Omental fat pad (tissue), 4 donors: ENCODE measurements around the gene KRT15. TPM values are rescaled to one million over a fixed set of nuclear protein-coding genes. Genes with fewer than 3 reads are reported as not detected.

Experiments used
- ATAC-seq: fragments of 150-250 bp; one replicate; pipeline ENCODE4 v1.9.1; 2016; ENCODE audit warnings: mild to moderate bottlenecking, moderate library complexity; ENCODE audit not compliant: low FRiP score
- DNase-seq: peaks from one replicate; pipeline ENCODE4 v3.0.0-alpha.2; 2019; ENCODE audit warnings: low spot score
- total RNA-seq, 4 donors: library from RNA; depleted of rRNA; stranded (reverse); fragments of >200 nt; gene quantifications; one replicate each; pipeline ENCODE4 v1.1.0, GENCODE V29; 2016
- TF ChIP-seq, protein P1 (sequence below), 3 donors: fragments of 450-650 bp; IDR thresholded peaks; one replicate each; pipeline ENCODE4 v1.5.1; 2016 to 2017; ENCODE audit warnings: antibody characterized with exemption in 3 of 3, mild to moderate bottlenecking in 3 of 3, moderate library complexity in 2 of 3

The KRT15 gene
- total RNA-seq, 4 donors from 2014 or later = 0.31 to 2.5 (median 1.8) TPM; not detected in 1

DNA sequence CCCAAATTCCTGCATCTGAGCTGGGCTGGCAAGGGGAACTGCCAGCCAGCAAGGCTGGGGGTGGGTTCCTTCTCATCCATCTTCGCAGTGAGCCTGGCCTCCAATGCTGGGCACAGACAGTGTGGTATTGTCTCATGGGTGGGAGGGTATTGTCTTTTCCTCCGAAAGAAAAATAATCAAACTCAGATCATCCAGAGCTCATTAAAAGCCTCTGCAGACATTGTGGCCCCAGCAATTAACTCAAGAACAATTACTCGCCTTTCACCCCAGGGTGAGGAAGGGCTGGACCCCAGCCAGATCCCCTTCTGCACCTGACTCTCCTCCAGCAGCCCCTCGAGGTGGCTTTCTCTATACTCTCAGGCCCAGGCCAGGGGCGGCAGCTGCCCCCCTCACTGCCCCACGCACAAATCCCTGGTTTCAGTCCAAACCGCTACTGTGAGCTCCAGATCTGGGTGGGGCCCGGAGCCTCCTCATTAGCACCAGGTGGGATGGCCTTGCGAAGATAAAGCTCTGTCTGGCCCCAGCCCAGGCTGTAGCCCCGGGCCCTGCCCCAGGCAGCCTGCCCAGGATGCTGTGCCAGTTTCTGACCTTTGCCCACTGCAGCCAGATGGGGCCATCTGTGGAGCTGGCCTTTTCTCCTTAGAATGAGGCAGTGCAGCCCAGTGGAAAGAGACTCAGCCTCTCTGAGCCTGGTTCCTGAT lies 2.3 kb upstream of the KRT15 start:
- ATAC-seq = peak; percentile 41
- DNase-seq = no peak
- TF ChIP-seq, protein P1, sequence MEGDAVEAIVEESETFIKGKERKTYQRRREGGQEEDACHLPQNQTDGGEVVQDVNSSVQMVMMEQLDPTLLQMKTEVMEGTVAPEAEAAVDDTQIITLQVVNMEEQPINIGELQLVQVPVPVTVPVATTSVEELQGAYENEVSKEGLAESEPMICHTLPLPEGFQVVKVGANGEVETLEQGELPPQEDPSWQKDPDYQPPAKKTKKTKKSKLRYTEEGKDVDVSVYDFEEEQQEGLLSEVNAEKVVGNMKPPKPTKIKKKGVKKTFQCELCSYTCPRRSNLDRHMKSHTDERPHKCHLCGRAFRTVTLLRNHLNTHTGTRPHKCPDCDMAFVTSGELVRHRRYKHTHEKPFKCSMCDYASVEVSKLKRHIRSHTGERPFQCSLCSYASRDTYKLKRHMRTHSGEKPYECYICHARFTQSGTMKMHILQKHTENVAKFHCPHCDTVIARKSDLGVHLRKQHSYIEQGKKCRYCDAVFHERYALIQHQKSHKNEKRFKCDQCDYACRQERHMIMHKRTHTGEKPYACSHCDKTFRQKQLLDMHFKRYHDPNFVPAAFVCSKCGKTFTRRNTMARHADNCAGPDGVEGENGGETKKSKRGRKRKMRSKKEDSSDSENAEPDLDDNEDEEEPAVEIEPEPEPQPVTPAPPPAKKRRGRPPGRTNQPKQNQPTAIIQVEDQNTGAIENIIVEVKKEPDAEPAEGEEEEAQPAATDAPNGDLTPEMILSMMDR (IDR thresholded peaks at IDR 0.05) = no peak

DNA sequence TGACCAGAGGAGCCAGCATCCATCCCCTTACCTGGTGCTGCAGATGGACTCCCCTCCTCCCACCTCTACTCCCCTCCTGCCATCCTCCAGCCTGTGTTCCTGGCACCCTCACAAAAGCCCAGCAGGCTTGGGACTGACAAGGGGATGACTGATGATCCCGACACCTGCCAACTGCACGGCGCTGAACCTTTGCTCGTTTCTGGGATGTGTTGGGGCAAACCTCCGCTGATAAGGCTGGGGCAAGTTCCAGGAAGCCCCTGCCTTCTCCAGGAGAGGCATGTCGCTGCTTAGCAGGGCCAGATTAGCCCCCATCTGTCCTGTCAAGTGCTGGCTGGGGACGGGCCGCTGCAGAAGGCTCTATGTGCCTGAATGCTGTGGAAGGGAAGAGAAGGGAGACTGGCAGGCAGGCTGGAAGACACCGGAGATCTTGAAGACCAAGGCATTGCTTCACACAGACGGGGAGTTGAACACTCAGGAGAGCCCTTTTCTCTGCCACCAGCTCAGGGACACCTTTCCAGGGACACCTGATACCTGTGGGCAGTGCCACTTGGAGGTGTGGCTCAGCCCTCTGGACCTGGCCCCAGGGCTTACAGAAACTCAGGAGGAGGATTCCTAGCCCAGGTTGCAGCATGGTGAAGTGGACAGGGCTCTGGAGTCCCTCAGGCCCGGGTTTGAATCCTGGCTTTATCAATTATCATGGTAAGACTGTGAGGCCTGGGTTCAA lies 973 bp upstream of the KRT15 start:
- no peak for DNase-seq
- ATAC-seq = no peak
- TF ChIP-seq, protein P1 (IDR thresholded peaks at IDR 0.05) = no peak

GRCh38 chr17:41518031-41518430 lies 659 bp downstream of the KRT15 start:
- DNase-seq = no peak
- no peak for ATAC-seq
- TF ChIP-seq, protein P1 (IDR thresholded peaks at IDR 0.05) = no peak

DNA sequence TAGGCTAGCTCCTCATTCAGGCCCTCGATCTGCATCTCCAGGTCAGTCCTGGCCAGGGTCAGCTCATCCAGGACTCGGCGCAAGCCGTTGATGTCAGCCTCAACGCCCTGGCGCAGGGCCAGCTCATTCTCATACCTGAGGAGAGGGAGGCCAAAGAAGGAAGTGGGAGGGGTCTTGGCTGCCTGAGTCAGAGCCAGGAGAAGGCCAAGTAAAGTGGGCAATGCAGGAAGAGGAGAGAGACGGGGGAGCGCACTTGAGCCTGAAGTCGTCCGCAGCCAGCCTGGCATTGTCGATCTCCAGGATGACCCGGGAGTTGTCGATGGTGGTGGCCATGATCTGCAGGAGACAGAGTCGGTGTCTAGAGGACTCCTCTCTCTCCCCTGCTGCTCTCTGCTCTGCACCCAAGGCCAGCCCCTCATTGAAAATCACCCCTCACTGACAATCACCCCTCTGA lies 1.8 kb downstream of the KRT15 start:
- no peak for ATAC-seq
- TF ChIP-seq, protein P1 (IDR thresholded peaks at IDR 0.05) = no peak

DNA sequence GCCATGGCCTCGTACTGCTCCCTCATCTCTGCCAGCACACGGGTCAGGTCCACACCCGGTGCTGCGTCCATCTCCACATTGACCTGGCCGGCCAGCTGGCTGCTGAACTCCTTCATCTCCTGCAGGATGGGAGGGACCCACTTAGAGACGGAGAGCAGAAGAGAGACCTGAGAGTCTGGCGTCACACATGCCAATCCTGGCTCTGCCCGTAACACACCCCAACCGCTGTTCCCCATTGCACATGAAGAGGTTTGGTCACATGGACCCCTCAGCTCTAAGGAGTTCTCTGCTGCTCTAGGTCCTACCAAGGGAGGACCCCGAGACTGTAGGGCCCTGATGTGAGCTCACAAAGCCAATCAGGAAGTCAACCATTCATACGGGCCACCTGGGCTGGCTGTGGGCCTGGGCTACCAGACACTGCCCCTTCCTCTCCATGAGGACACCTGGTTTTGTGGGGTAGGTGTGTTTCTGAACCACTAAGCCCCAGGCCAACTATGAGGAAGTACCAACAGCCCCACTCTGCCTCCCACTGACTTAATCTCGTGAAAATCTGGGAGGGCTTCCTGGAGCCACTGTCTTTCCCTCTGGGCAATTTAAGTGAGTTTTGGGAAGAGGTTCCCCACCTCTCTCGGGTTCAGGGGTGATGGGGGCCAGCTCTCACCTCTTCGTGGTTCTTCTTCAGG lies 2.4 kb downstream of the KRT15 start:
- ATAC-seq (no peak), DNase-seq (no peak)
- TF ChIP-seq, protein P1 (IDR thresholded peaks at IDR 0.05) = no peak

More for the DNA sequence above, 1.8 kb downstream of the KRT15 start:
- DNase-seq = no peak

DNA sequence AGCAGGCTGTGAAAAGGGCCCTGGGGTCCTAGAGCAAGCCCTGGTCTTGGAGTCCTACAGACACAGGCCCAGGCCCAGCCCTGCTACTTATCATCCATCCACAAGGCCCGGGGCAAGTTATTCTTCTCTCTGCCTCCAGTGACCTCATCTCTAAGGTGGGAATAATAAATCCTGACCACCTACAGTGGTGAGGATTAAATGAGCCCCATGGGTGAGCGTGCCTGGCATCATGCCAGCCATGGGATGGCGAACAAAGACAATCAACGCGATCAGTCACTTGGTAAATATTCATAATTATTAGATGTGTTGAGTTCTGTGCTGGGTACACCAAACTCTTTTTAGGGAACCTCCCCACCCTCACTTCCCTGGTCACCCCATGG lies 5.5 kb downstream of the KRT15 start:
- ATAC-seq (no peak), DNase-seq (no peak)
- TF ChIP-seq, protein P1 (IDR thresholded peaks at IDR 0.05) = no peak
